Kidney (tissue), 14 donors: ENCODE results near the gene SPOP. TPM values are rescaled to one million over a fixed set of nuclear protein-coding genes. Genes with fewer than 3 reads are reported as not detected.

Experiments
- DNase-seq, 5 donors: peaks; one replicate each; pipeline ENCODE4 v3.0.0-alpha.2; 2013 to 2020
- FAIRE-seq: peaks from 2 replicates; lab custom pipeline; 2012; peaks lifted over from hg19 to GRCh38; lab: Jason Lieb, UNC
- H3K27ac ChIP-seq, 2 donors: one replicate each; pipeline ENCODE4 v1.7.0; 2013; ENCODE audit warnings: low read depth in 2 of 2, low read length in 2 of 2, inconsistent platforms in 1 of 2
- H3K27me3 ChIP-seq: one replicate; pipeline ENCODE4 v1.7.1; 2013; ENCODE audit warnings: low read length, inconsistent platforms; ENCODE audit not compliant: control insufficient read depth, insufficient read depth
- H3K36me3 ChIP-seq, 3 donors: one replicate each; pipeline versions ENCODE4 v1.7.0 to v1.7.1; 2013; ENCODE audit warnings: low read length in 3 of 3, control low read depth in 1 of 3, inconsistent platforms in 1 of 3; ENCODE audit not compliant: insufficient read depth in 3 of 3, control insufficient read depth in 2 of 3
- H3K4me1 ChIP-seq, 3 donors: one replicate each; pipeline versions ENCODE4 v1.7.0 to v1.7.1; 2013; ENCODE audit warnings: low read length in 3 of 3, inconsistent platforms in 1 of 3, low read depth in 1 of 3; ENCODE audit not compliant: control insufficient read depth in 2 of 3, insufficient read depth in 2 of 3
- H3K4me3 ChIP-seq, 3 donors: one replicate each; pipeline versions ENCODE4 v1.7.0 to v1.8.1; 2013; ENCODE audit warnings: low read length in 3 of 3, control low read depth in 1 of 3, inconsistent platforms in 1 of 3
- H3K9ac ChIP-seq, 3 donors: one replicate each; pipeline versions ENCODE4 v1.7.0 to v1.7.1; 2013; ENCODE audit warnings: low read length in 3 of 3, control low read depth in 1 of 3, inconsistent platforms in 1 of 3
- H3K9me3 ChIP-seq, 3 donors: one replicate each; pipeline versions ENCODE4 v1.7.0 to v1.7.1; 2013; ENCODE audit warnings: low read length in 3 of 3, control low read depth in 1 of 3, inconsistent platforms in 1 of 3; ENCODE audit not compliant: control insufficient read depth in 2 of 3, insufficient read depth in 1 of 3
- CTCF ChIP-seq: IDR thresholded peaks from 3 replicates; pipeline ENCODE4 v1.5.1; 2012; ENCODE audit warnings: mild to moderate bottlenecking, moderate library complexity, borderline replicate concordance; ENCODE audit not compliant: insufficient read depth; ENCODE audit errors: extremely low read depth
- intact Hi-C: fragments of 100-400 bp; cut with DNase I; formaldehyde crosslinking; loops from one replicate; pipeline ENCODE4 v1.11.1; 2022
- polyA plus RNA-seq: library from polyadenylated mRNA; stranded (reverse); fragments of 350-450 nt; fragmentation: Illumina TruSeq; extraction: RNeasy Lipid Tissue Mini Kit (QIAGEN cat#74804); gene quantifications from one replicate; pipeline ENCODE4 v1.2.3, GENCODE V29; 2014; ENCODE audit warnings: low read depth, low replicate concordance; ENCODE audit not compliant: insufficient read depth
- total RNA-seq: library from RNA; stranded (reverse); fragmentation: NEBNext Ultra II Directional; extraction: Animal tissue kit (Norgen Biotek cat#: 25700); gene quantifications from one replicate; pipeline ENCODE4 v1.2.1, GENCODE V29; 2021
- donor health status: control.
- donor health status: control.
- donor health status: control.
- donor health status: control.
- donor health status: control.
- donor health status: DM: yes; HTN: yes; CAD: no.
- donor health status: Normal renal cell carcinoma (clear cell type).

SPOP gene
- total and polyA plus RNA-seq, 2 donors from 2014 or later = 28.2 to 73.8 TPM

- no peak for FAIRE-seq
- H3K4me1 ChIP-seq = peaks cover 0 to 9% (median 3%) of the 10 kb centered on the region in 3 donors
- H3K36me3 ChIP-seq = no peaks in the 10 kb centered on the region
- no peak for TF ChIP-seq CTCF
- no peak for DNase-seq
- no peaks in the 10 kb centered on the region for H3K27me3 ChIP-seq
- intact Hi-C loops = no loop called here
- no peak overlapping the region for H3K27ac ChIP-seq
- no peaks in the 10 kb centered on the region for H3K9me3 ChIP-seq
- no peak overlapping the region for H3K4me3 ChIP-seq
- H3K9ac ChIP-seq = no peak overlapping the region
Observed at GRCh38 chr17:49638818-49639217, 39.1 kb downstream of the SPOP start.

- DNase-seq = no peak
- Histone ChIP-seq H3K9me3 (no peaks in the 10 kb centered on the region), H3K36me3 (no peaks in the 10 kb centered on the region), H3K27ac (no peak overlapping the region), H3K4me1 (peaks cover 2 to 19% (median 6%) of the 10 kb centered on the region in 3 donors), H3K9ac (no peak overlapping the region), H3K27me3 (no peaks in the 10 kb centered on the region), H3K4me3 (no peak overlapping the region)
- FAIRE-seq = no peak
- intact Hi-C loops = no loop called here
- no peak for TF ChIP-seq CTCF
Observed at GRCh38 chr17:49637739-49638138, 40.2 kb downstream of the SPOP start.

GRCh38 chr17:49637050-49637449, 40.8 kb downstream of the SPOP start:
- Histone ChIP-seq H3K27ac (no peak overlapping the region), H3K4me1 (peaks cover 0 to 19% (median 6%) of the 10 kb centered on the region in 3 donors), H3K27me3 (no peaks in the 10 kb centered on the region), H3K9me3 (no peaks in the 10 kb centered on the region), H3K9ac (no peak overlapping the region), H3K36me3 (no peaks in the 10 kb centered on the region), H3K4me3 (no peak overlapping the region)
- intact Hi-C loops = no loop called here
- no peak for TF ChIP-seq CTCF
- DNase-seq = no peak
- FAIRE-seq = no peak

GRCh38 chr17:49635121-49635520, 42.8 kb downstream of the SPOP start:
- Histone ChIP-seq H3K36me3 (no peaks in the 10 kb centered on the region), H3K27ac (no peak overlapping the region), H3K27me3 (no peaks in the 10 kb centered on the region), H3K9ac (no peak overlapping the region), H3K4me3 (no peak overlapping the region), H3K9me3 (no peaks in the 10 kb centered on the region), H3K4me1 (peaks cover 0 to 20% (median 6%) of the 10 kb centered on the region in 3 donors)
- FAIRE-seq (no peak), DNase-seq (no peak)
- TF ChIP-seq CTCF = no peak
- intact Hi-C loops = no loop called here
